C4-2B (cell line): ENCODE data around the gene SCO2.

Experiments
- H3K27ac ChIP-seq: fragments of 450-650 bp; 2 replicates; pipeline ENCODE4 v1.5.1; 2017
- CTCF ChIP-seq: fragments of 450-650 bp; conservative IDR thresholded peaks from 2 replicates; pipeline ENCODE4 v1.5.1; 2017; ENCODE audit warnings: mild to moderate bottlenecking
- ZFX ChIP-seq: fragments of 450-650 bp; IDR thresholded peaks from 2 replicates; pipeline ENCODE4 v1.6.1; 2017

The SCO2 gene

GRCh38 chr22:50486561-50487289 is 38.7 kb downstream of the SCO2 start, which contains the start of gene MIOX:
Gene MIOX (plus strand): TSS chr22:50486859. CDS start chr22:50486898, 39 bp downstream.
- TF ChIP-seq ZFX (no peak), CTCF (no peak)
- H3K27ac ChIP-seq: peak within 1 kb of the TSS; percentile 24; the same call in 1 of the 2 replicates

GRCh38 chr22:50485221-50486131 is 39.9 kb downstream of the SCO2 start:
- H3K27ac ChIP-seq: peak overlapping the region; percentile 24; the same call in 1 of the 2 replicates
- TF ChIP-seq CTCF (no peak), ZFX (no peak)

GRCh38 chr22:50483977-50484853 is 41.2 kb downstream of the SCO2 start:
- no peak for TF ChIP-seq ZFX
- no peak for TF ChIP-seq CTCF
- no peak overlapping the region for H3K27ac ChIP-seq

GRCh38 chr22:50483556-50483955 is 41.8 kb downstream of the SCO2 start:
- TF ChIP-seq ZFX (no peak), CTCF (no peak)
- no peak overlapping the region for H3K27ac ChIP-seq

- H3K27ac ChIP-seq: peak overlapping the region; percentile 85; the same call in 1 of the 2 replicates
- TF ChIP-seq CTCF (no peak), ZFX (no peak)
Measured at GRCh38 chr22:50483106-50483505, 42.3 kb downstream of the SCO2 start.

- H3K27ac ChIP-seq: peak overlapping the region; percentile 85
- 0 out of 2 replicates have a peak, but pooled peaks have one; percentile 1 for TF ChIP-seq ZFX
- no peak for TF ChIP-seq CTCF
Measured at GRCh38 chr22:50482107-50483074, 43.0 kb downstream of the SCO2 start.
